Subcutaneous adipose tissue (tissue), 4 donors: ENCODE results near the gene HTRA1. TPM values are rescaled to one million over a fixed set of nuclear protein-coding genes. Genes with fewer than 3 reads are reported as not detected.

ENCODE experiments used
- total RNA-seq, 4 donors: library from RNA; depleted of rRNA; stranded (reverse); fragments of >200 nt; gene quantifications; one replicate each; pipeline ENCODE4 v1.1.0, GENCODE V29; 2016
- TF ChIP-seq, protein P1 (sequence below): fragments of 450-650 bp; IDR thresholded peaks from one replicate; pipeline ENCODE4 v1.5.1; 2016; ENCODE audit warnings: low read depth, mild to moderate bottlenecking, control low read depth, antibody characterized with exemption, moderate library complexity

HTRA1 gene
- total RNA-seq, 4 donors from 2014 or later, result 135 to 402 (median 304) TPM

DNA sequence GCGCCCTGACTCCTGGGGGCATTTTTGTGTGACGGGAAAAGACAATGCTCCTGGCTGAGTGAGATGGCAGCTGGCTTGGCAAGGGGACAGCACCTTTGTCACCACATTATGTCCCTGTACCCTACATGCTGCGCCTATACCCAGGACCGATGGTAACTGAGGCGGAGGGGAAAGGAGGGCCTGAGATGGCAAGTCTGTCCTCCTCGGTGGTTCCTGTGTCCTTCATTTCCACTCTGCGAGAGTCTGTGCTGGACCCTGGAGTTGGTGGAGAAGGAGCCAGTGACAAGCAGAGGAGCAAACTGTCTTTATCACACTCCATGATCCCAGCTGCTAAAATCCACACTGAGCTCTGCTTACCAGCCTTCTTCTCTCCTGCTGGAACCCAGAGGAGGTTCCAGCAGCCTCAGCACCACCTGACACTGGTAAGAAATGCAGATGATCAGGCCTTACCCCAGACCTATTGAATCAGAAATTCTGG lies 6.7 kb upstream of the HTRA1 start, which contains the start of gene ARMS2:
TSS of gene ARMS2 (plus strand) at position 51 of the 478 bp plus-strand sequence. CDS start at position 126, 75 bp downstream.
- TF ChIP-seq, protein P1, sequence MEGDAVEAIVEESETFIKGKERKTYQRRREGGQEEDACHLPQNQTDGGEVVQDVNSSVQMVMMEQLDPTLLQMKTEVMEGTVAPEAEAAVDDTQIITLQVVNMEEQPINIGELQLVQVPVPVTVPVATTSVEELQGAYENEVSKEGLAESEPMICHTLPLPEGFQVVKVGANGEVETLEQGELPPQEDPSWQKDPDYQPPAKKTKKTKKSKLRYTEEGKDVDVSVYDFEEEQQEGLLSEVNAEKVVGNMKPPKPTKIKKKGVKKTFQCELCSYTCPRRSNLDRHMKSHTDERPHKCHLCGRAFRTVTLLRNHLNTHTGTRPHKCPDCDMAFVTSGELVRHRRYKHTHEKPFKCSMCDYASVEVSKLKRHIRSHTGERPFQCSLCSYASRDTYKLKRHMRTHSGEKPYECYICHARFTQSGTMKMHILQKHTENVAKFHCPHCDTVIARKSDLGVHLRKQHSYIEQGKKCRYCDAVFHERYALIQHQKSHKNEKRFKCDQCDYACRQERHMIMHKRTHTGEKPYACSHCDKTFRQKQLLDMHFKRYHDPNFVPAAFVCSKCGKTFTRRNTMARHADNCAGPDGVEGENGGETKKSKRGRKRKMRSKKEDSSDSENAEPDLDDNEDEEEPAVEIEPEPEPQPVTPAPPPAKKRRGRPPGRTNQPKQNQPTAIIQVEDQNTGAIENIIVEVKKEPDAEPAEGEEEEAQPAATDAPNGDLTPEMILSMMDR, result no peak

DNA sequence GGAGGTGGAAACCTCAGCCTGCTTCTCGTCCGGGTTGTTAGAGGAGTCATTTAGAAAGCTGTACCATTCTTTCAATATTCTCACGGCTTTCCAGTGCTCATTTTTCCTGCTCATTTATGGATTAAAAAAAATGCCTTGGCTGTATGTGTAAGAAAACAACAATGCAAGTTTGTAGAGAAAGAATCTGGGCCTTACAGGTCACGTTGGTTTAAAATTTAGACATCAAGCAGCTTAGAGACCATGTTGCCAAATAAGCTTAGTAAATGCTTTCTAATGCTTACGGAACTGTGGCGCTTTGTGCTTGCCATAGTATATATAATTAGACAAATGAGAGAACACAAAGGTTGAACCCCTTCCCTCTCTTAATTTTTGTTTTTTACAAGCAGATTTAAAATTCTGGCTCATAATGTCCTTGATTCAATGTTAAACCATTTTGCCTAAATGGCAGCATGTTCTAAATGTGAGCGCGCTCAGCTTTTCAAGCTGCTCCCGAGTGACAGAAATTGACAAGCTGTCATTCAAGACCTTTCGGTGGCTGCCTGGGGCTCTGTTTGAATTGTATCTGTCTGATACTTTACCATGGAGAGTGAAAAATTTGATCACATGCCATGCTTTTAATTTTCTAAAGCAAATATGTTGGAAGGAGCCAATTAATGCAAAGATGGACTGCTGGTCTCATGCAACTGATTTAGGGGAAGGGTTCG lies 5.8 kb upstream of the HTRA1 start:
- TF ChIP-seq, protein P1, result no peak

DNA sequence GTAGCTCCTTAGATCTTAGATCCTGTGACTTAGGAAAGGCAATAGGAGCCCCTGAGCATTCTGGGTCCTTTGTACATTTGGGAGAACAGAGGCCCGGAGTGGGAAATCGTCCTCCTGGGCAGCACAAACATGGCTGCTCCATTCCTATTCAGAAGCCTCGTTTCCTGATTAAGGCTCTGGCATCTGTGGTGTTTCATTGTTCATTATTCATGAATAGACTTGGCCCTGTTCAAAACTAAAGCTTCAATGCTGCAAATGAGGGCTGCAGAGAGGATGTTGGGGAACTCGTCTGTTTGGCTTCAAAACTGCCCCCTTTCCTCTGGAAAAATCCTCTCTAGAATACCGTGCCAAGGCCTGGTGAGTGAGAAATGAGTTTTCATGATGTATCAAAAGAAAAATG lies 3.4 kb upstream of the HTRA1 start:
- TF ChIP-seq, protein P1, result no peak

GRCh38 chr10:122458693-122459092 lies 2.7 kb upstream of the HTRA1 start:
- TF ChIP-seq, protein P1, result no peak

DNA sequence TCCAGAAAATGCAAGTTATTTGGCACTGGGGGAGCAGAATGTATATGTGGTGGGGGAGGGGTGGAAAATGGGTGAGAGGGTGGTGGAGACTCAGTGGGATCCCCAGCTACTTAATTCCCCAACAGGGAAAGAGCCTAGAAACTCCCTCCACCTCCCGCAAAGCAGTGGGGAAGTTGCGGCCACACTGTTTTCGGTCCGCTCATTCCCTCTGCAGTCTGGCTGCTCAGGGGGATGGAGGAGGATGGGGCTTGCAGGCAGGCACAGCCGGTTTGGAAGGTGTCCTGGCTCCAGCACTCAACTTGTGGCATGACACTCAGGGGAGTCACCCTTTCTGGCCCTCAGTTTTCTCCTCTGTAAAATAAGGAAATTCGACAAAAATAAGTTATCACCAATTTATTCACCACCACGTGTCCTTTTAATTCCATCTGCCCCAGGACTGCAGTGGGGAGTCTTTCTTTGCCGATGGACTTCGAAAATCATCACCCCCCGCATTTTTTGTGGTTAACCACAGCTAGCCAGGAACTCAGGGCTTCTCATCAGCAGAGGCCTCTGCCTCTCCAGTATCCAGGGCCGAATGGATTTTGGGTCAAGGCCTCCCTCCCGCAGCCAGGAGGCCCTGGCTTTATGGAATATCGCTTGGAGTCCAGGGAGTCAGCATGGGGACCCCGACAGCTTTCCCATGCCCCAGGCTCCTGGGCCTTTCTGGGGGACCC lies 1.6 kb upstream of the HTRA1 start:
- TF ChIP-seq, protein P1, result no peak

DNA sequence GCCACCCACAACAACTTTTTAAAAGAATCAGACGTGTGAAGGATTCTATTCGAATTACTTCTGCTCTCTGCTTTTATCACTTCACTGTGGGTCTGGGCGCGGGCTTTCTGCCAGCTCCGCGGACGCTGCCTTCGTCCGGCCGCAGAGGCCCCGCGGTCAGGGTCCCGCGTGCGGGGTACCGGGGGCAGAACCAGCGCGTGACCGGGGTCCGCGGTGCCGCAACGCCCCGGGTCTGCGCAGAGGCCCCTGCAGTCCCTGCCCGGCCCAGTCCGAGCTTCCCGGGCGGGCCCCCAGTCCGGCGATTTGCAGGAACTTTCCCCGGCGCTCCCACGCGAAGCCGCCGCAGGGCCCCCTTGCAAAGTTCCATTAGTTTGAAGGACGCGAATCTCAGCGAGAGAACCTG lies 461 bp upstream of the HTRA1 start:
- TF ChIP-seq, protein P1, result no peak
